Esophagus squamous epithelium (tissue), 5 donors: ENCODE results near the gene E2F4. TPM values are rescaled to one million over a fixed set of nuclear protein-coding genes. Genes with fewer than 3 reads are reported as not detected.

Experiments
- DNase-seq: peaks from one replicate; lab custom pipeline; 2025; lab: John Stamatoyannopoulos, UW
- H3K27ac ChIP-seq, 4 donors: fragments of 200-600 bp; sonication (generic); one replicate each; pipeline ENCODE4 v1.5.1; 2016 to 2019; ENCODE audit warnings: mild to moderate bottlenecking in 1 of 4
- H3K27me3 ChIP-seq, 4 donors: fragments of 200-600 bp; sonication (generic); 1 replicate in 3 of 4; 2 replicates in 1 of 4; pipeline versions ENCODE4 v1.5.1 to v1.6.0; 2017 to 2021; ENCODE audit warnings: antibody characterized with exemption in 1 of 4
- H3K36me3 ChIP-seq, 3 donors: fragments of 200-600 bp; sonication (generic); one replicate each; pipeline ENCODE4 v1.5.1; 2016 to 2019
- H3K4me1 ChIP-seq, 3 donors: fragments of 200-600 bp; sonication (generic); one replicate each; pipeline ENCODE4 v1.5.1; 2017 to 2019
- H3K4me3 ChIP-seq, 4 donors: fragments of 200-600 bp; sonication (generic); 1 replicate in 3 of 4; 2 replicates in 1 of 4; pipeline ENCODE4 v1.5.1; 2016 to 2019; ENCODE audit warnings: mild to moderate bottlenecking in 2 of 4, moderate library complexity in 1 of 4
- H3K9me3 ChIP-seq, 3 donors: fragments of 200-600 bp; sonication (generic); one replicate each; pipeline ENCODE4 v1.5.1; 2016 to 2019
- CTCF ChIP-seq, 6 experiments: fragments of 450-650 bp in 4 of 6; fragments of 200-600 bp in 2 of 6; sonication (generic) in 2 of 6; IDR thresholded peaks; one replicate each; pipeline ENCODE4 v1.5.1; 2016 to 2019; ENCODE audit warnings: antibody characterized with exemption in 6 of 6, mild to moderate bottlenecking in 4 of 6, moderate library complexity in 4 of 6
- POLR2A ChIP-seq, 4 donors: fragments of 450-650 bp; IDR thresholded peaks; one replicate each; pipeline ENCODE4 v1.6.1; 2017; ENCODE audit warnings: antibody characterized with exemption in 4 of 4, mild to moderate bottlenecking in 4 of 4, moderate library complexity in 3 of 4
- WGBS, 2 donors: methylation state at CpG; one replicate each; pipeline ENCODE4 v1.1.5; 2018; 5-methylcytosine and 5-hydroxymethylcytosine counted together
- intact Hi-C: fragments of 100-400 bp; cut with DNase I; formaldehyde crosslinking; loops from one replicate; pipeline ENCODE4 v1.15.0; 2022
- total RNA-seq, 4 donors: library from RNA; depleted of rRNA; stranded (reverse); fragments of >200 nt; gene quantifications; one replicate each; pipeline ENCODE4 v1.1.0, GENCODE V29; 2016
- donor health status: DM: yes; HTN: yes; CAD: no.

E2F4 gene
- total RNA-seq, 4 donors from 2014 or later, result 66.1 to 96.9 (median 81.9) TPM

GRCh38 chr16:67213197-67214019, 21.5 kb downstream of the E2F4 start:
- Histone ChIP-seq H3K36me3 (no peaks in the 10 kb centered on the region), H3K27me3 (no peaks in the 10 kb centered on the region), H3K4me3 (no peak overlapping the region), H3K9me3 (no peaks in the 10 kb centered on the region), H3K4me1 (peaks cover 0 to 19% (median 6%) of the 10 kb centered on the region in 3 donors), H3K27ac (no peak overlapping the region)
- DNase-seq, result no peak
- intact Hi-C loops, result no loop called here
- WGBS, 2 donors, result 77 to 79% methylated on average over 6 of the region's 8 CpGs
- TF ChIP-seq CTCF (IDR thresholded peaks at IDR 0.05) (no peak), POLR2A (IDR thresholded peaks at IDR 0.05) (no peak)

GRCh38 chr16:67215706-67216105, 23.8 kb downstream of the E2F4 start:
- Histone ChIP-seq H3K4me3 (no peak overlapping the region), H3K9me3 (no peaks in the 10 kb centered on the region), H3K4me1 (peaks cover 0 to 19% (median 6%) of the 10 kb centered on the region in 3 donors), H3K27ac (no peak overlapping the region), H3K27me3 (no peaks in the 10 kb centered on the region), H3K36me3 (no peaks in the 10 kb centered on the region)
- WGBS, 2 donors, result 47 to 76% methylated on average over 4 to 5 of the region's 5 CpGs
- TF ChIP-seq POLR2A (IDR thresholded peaks at IDR 0.05) (no peak), CTCF (IDR thresholded peaks at IDR 0.05) (no peak)
- intact Hi-C loops, result no loop called here
- no peak for DNase-seq

GRCh38 chr16:67216612-67217490, 24.9 kb downstream of the E2F4 start:
- Histone ChIP-seq H3K27me3 (no peaks in the 10 kb centered on the region), H3K27ac (peak overlapping the region in 3 of 4 donors; percentile 22 to 48 (median 39)), H3K9me3 (no peaks in the 10 kb centered on the region), H3K36me3 (no peaks in the 10 kb centered on the region), H3K4me1 (peaks cover 0 to 19% (median 6%) of the 10 kb centered on the region in 3 donors), H3K4me3 (no peak overlapping the region)
- 63 to 70% methylated on average over 18 of the region's 18 CpGs for WGBS, 2 donors
- DNase-seq, result no peak
- TF ChIP-seq CTCF (IDR thresholded peaks at IDR 0.05), result no peak
- no peak for TF ChIP-seq POLR2A (IDR thresholded peaks at IDR 0.05)
- intact Hi-C loops, result no loop called here

DNA sequence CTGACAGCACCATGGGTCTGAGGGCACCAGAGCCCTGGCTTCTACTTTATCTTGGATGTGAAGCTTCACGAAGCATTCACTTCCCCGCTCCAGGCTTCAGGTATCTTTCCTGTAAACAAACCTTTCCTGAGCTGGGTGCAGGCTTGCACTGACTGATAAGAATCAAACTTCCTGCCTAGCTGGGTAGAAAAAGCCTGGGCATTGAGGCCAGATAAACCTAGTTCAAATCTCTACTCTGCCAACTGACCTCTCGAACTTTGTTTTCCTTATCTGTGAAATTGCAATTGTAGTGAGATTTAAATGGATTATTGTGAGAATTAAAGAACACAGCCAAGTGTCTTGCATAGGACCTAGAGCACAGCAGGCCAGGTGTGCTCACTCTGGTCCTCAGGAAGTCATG, 32.0 kb downstream of the E2F4 start:
- no peak for DNase-seq
- Histone ChIP-seq H3K4me3 (no peak overlapping the region), H3K9me3 (no peaks in the 10 kb centered on the region), H3K27me3 (no peaks in the 10 kb centered on the region), H3K36me3 (peaks cover 6 to 10% (median 7%) of the 10 kb centered on the region in 3 donors), H3K27ac (no peak overlapping the region), H3K4me1 (peaks cover 14 to 28% (median 18%) of the 10 kb centered on the region in 3 donors)
- intact Hi-C loops, result no loop called here
- TF ChIP-seq POLR2A (IDR thresholded peaks at IDR 0.05), result no peak
- no peak for TF ChIP-seq CTCF (IDR thresholded peaks at IDR 0.05)
- WGBS, 2 donors, result 59 to 64% methylated on average over 3 of the region's 3 CpGs
